Esophagus mucosa (tissue), 1 donor: ENCODE results near the gene SLC39A6. TPM values are rescaled to one million over a fixed set of nuclear protein-coding genes. Genes with fewer than 3 reads are reported as not detected.
"Not testable (repeated sequence)": the region's sequence is repeated elsewhere in the genome, so short reads cannot be mapped to it uniquely, and the experiment has no call there.

Experiments used
- ATAC-seq: fragments of 200-7000 bp; cut with Tn5 transposase; one replicate; pipeline ENCODE4 v1.9.1; 2020
- total RNA-seq: library from RNA; stranded (reverse); gene quantifications from one replicate; pipeline ENCODE4 v1.2.4, GENCODE V29; 2023
- donor health status: DM: yes; HTN: yes; CAD: no.

Gene SLC39A6
- total RNA-seq, 1 donor from 2014 or later: 24.0 TPM

GRCh38 chr18:36135264-36135663 is 6.1 kb upstream of the SLC39A6 start:
- no peak for ATAC-seq

- no peak for ATAC-seq
These were observed 3.6 kb upstream of the SLC39A6 start for GRCh38 chr18:36132756-36133155.

GRCh38 chr18:36131692-36132483 is 2.7 kb upstream of the SLC39A6 start:
- ATAC-seq: no peak

- ATAC-seq: no peak
These were observed 1.9 kb upstream of the SLC39A6 start for GRCh38 chr18:36130883-36131653.

GRCh38 chr18:36130039-36130831 is 1.1 kb upstream of the SLC39A6 start:
- no peak for ATAC-seq

- no peak for ATAC-seq
These were observed 237 bp downstream of the SLC39A6 start for GRCh38 chr18:36128907-36129299.

GRCh38 chr18:36128530-36128870 is 640 bp downstream of the SLC39A6 start:
- no peak for ATAC-seq

GRCh38 chr18:36127836-36128529 is 1.2 kb downstream of the SLC39A6 start:
- no peak for ATAC-seq

GRCh38 chr18:36126668-36127067 is 2.5 kb downstream of the SLC39A6 start:
- no peak for ATAC-seq

- peak; percentile 34 for ATAC-seq
These were observed 4.3 kb downstream of the SLC39A6 start for GRCh38 chr18:36124841-36125240.

- ATAC-seq: no peak
These were observed 8.8 kb downstream of the SLC39A6 start for GRCh38 chr18:36120297-36120696.

GRCh38 chr18:36116771-36117170 is 12.4 kb downstream of the SLC39A6 start:
- ATAC-seq: not testable (repeated sequence)

GRCh38 chr18:36114738-36115137 is 14.4 kb downstream of the SLC39A6 start:
- ATAC-seq: no peak

- no peak for ATAC-seq
These were observed 14.9 kb downstream of the SLC39A6 start for GRCh38 chr18:36114251-36114650.

GRCh38 chr18:36112302-36112701 is 16.8 kb downstream of the SLC39A6 start:
- ATAC-seq: no peak

GRCh38 chr18:36109737-36110136 is 19.4 kb downstream of the SLC39A6 start:
- ATAC-seq: no peak

GRCh38 chr18:36108601-36109000 is 20.5 kb downstream of the SLC39A6 start:
- peak; percentile 72 for ATAC-seq

- no peak for ATAC-seq
These were observed 20.9 kb downstream of the SLC39A6 start for GRCh38 chr18:36108196-36108595.

GRCh38 chr18:36107477-36107876 is 21.7 kb downstream of the SLC39A6 start:
- peak; percentile 20 for ATAC-seq

- no peak for ATAC-seq
These were observed 24.4 kb downstream of the SLC39A6 start for GRCh38 chr18:36104749-36105148.

- ATAC-seq: no peak
These were observed 27.2 kb downstream of the SLC39A6 start for GRCh38 chr18:36101943-36102342.

- ATAC-seq: no peak
These were observed 29.8 kb downstream of the SLC39A6 start for GRCh38 chr18:36099311-36099710.

- no peak for ATAC-seq
These were observed 32.2 kb downstream of the SLC39A6 start for GRCh38 chr18:36096955-36097354.
